Activated CD8-positive, alpha-beta memory T cell treated with anti-CD3 and anti-CD28 coated beads for 48 hours (primary cell): ENCODE results near the gene DGCR2.
A peak's percentile ranks its signal among the peaks of the same experiment; 100 is the strongest.
"Not testable (repeated sequence)": the region's sequence is repeated elsewhere in the genome, so short reads cannot be mapped to it uniquely, and the experiment has no call there.

Experiments
- DNase-seq, 3 experiments: peaks; one replicate each; pipeline ENCODE4 v3.0.0-alpha.2; 2020; ENCODE audit warnings: low read depth in 2 of 3, low spot score in 2 of 3

DGCR2 gene, protein sequence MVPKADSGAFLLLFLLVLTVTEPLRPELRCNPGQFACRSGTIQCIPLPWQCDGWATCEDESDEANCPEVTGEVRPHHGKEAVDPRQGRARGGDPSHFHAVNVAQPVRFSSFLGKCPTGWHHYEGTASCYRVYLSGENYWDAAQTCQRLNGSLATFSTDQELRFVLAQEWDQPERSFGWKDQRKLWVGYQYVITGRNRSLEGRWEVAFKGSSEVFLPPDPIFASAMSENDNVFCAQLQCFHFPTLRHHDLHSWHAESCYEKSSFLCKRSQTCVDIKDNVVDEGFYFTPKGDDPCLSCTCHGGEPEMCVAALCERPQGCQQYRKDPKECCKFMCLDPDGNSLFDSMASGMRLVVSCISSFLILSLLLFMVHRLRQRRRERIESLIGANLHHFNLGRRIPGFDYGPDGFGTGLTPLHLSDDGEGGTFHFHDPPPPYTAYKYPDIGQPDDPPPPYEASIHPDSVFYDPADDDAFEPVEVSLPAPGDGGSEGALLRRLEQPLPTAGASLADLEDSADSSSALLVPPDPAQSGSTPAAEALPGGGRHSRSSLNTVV

DNA sequence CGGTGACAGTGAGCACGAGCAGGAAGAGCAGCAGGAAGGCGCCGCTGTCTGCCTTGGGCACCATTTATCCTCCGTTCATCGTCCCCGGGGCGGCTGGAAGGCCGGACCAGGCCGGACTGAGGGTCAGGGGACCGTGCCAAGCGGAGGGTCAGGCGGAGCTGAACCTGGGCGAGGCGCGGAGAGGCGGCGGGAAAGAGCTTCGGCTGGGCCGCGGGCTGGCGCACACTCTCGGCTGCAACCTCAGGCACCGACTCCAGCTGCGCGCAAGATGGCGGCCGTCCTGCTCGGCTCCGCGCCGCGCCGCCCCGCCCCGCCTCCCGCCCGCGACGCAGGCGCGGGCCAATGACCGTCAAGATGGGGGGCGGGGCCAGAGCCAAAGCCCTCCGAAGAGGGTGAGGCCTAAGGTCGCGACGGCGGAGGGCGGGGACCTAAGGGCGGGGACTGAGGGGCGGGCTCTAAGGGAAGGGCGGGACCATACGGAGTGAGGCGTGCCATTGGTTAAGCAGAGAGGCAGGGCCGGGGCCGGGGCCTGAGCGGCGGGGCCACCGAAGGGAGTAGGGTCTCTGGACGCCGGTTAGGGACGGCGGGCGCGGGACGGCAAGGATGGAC is at the start of gene DGCR2:
TSS of gene DGCR2 (minus strand) at position 270 of the 609 bp plus-strand sequence. CDS start at position 64, 206 bp downstream.
- peak; percentile 85 to 90 (median 88) for DNase-seq

DNA sequence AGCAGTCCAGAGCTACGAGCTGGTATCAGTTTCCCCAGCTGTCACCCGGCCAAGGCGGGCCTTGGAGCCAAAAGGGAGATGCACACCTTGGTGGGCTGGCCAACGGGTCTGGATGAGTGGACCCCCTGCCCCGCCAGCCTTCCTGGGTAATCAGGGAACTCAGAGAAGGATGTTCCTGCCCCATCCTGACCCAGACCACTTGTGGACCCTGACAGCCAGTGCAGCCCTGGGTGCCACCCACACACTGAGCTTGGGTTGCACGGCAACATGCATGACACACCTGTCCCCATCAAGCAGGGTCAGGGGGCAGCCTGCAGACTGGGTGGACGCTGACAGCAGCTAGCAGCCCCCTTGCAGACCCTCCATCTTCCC is 47.7 kb upstream of the DGCR2 start:
- no peak for DNase-seq

DNA sequence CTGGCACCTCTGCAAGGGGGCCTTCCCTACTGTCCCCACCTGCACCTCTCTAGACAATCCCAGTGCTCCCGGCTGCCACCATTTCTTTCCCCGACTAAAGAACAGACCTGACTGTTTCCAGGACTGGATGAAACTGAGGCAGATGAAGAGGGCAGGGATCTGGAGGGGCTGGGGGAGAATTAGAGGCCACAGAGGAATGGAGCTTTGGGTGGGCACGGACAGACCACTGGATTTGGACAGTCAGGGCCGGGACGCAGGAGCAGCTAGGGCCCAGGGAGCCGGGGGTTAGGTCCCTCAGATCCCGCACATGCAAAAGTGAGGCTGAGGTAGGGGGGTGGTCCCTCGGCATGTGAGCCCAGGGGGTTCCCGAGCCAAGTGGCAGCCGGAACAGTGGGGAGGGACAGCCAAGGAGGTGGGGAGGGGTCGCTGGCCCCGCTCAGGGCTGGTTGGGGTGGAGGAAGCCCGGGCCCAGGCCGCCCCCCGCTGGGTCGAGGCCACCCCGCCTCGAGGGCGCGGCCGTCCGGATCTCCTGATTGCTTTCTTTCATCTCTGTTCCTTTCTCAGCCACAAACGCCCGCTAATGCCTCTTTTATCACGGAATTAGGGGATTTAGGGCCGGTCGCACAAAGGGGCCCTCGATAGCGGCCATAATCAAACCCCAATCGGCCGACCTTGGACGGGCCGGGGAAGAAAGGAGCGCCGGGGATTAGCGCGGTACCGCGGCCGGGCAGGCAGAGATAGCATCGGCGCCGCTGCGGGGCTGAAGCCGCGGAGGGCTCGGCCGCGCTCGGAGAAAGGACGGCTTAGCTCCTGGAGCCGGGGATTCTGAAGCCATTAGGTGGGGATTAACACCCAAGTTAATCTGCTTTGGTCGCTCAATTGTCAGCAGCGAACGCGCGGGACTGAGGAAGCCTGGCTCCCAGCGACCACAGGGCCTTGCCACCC is 47.1 kb upstream of the DGCR2 start:
- no peak for DNase-seq

DNA sequence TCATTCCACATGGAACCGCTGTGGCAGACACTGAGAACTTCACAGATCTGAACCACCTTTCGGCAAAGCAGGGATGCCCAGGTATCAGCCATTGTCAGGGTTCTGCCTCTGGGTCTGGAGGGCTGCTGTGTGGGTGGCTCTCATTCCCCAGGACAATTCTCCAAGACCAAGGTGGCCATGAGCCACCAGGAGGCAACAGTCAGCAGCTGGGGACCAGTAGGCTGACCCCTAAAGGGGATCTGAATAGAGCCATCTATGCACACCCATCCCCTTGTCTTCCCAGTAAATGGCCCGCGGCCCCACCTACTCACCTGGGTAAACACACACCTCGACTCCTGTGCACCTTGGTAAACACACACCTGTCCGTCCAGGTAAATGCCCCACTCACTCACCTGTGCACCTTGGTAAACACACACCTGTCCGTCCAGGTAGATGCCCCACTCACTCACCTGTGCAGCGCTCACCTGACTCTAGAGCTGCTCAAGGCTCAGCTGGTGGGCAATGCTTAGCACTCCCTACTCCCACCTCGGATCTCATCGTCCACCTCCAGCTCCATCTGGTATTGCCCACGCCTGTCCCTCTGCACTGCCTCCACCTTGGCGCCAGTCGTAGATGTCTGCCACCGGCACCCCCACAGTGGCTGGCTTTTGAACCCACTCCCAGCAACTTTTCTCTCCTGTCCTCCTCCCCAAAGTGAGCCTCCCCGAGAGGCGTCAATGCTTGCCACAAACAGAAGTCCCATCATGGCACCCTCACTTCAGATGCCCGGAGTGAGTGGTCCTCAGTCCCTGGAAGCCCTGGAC is 46.1 kb upstream of the DGCR2 start:
- DNase-seq = no peak

DNA sequence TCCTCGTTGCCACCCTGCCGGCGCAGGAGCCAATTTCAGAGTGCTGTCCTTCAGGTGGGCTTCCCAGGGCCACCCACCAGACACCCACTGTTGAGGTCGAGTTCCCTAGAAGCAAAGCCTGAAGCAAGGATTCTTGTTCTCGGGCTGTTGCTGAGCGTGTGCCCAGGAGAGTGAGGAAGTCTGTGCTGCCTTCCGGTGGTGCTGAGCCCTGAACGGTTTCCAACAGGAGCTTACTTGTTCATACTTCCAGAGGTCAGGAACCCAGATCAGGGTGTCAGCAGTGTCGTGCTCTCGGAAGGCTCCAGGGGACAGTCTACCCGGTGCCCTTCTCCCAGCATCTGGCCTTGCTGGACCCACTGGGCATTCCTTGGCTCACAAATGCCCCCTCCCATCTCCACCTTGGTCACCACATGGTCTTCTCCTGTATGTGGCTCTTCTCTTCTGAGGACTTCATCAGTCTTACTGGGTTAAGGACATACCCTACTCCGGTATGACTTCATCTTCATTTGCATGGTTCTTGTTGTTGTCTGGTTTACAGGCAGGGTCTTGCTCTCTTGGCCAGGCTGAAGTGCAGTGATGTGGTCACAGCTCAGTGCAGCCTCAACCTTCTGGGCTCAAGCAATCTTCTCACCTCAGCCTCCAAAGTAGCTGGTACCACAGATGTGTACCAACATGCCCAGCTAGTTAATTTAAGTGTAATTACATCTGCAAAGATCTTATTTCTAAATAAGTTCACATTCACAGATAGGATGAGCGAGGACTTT is 45.1 kb upstream of the DGCR2 start:
- no peak for DNase-seq

DNA sequence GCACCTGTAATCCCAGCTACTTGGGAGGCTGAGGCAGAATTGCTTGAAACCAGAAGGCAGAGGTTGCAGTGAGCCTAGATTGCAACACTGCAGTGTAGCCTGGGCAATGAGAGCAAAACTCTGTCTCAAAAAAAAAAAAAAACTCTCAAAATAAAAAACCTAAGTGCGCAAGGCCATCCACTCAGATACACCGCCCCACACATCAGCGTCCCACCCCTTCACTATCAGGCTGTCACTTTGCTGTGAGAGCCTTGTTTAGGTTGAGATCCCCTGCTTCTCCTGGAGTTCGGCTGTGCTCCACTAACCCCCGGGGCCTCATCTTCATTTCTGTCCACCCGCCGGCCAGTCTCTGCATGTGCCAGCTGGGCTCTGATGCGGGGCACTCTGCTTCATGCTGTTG is 44.2 kb upstream of the DGCR2 start:
- DNase-seq = no peak

DNA sequence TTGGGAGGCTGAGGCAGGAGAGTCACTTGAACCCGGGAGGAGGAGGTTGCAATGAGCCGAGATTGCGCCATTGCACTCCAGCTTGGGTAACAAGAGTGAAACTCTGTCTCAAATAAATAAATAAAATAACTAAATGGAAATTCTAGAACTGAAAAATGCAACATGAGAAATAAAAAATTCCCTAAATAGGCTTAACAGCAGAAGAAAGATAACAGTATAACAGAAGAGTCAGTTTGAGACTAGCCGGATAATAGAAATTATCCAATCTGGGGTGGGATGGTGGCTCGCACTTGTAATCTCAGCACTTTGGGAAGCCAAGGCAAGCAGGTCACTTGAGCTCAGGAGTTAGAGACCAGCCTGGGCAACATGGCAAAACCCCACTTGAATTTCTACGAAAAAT is 42.2 kb upstream of the DGCR2 start:
- no peak for DNase-seq

DNA sequence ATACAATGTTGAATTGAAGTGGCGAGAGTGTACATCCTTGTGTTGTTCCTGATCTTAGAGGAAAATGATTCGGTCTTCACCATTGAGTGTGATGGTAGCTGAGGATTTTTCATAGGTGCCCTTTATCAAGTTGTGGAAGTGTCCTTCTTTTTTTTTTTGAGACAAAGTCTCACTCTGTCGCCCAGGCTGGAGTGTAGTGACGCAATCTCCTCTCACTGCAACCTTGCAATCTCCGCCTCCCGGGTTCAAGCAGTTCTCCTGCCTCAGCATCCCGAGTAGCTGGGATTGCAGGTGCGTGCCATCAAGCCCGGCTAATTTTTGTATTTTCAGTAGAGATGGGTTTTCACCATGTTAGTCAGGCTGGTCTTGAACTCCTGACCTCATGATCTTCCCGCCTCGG is 36.4 kb upstream of the DGCR2 start:
- DNase-seq = not testable (repeated sequence)

DNA sequence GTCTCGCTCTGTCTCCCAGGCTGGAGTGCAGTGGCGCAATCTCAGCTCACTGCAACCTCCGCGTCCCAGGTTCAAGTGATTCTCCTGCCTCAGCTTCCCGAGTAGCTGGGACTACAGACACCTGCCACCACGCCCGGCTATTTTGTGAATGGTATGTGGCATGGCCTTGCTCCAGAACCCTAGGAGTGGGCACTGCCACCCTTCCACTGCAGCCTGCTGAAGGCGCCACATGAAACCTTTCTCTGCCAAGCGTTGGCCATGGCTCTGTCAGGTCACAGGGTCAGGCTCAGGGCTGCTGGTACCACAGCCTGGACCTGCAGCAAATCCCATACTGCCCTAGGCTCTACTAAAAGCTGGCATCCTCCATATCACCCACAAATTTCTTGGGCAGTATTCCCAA is 33.9 kb upstream of the DGCR2 start:
- not testable (repeated sequence) for DNase-seq

DNA sequence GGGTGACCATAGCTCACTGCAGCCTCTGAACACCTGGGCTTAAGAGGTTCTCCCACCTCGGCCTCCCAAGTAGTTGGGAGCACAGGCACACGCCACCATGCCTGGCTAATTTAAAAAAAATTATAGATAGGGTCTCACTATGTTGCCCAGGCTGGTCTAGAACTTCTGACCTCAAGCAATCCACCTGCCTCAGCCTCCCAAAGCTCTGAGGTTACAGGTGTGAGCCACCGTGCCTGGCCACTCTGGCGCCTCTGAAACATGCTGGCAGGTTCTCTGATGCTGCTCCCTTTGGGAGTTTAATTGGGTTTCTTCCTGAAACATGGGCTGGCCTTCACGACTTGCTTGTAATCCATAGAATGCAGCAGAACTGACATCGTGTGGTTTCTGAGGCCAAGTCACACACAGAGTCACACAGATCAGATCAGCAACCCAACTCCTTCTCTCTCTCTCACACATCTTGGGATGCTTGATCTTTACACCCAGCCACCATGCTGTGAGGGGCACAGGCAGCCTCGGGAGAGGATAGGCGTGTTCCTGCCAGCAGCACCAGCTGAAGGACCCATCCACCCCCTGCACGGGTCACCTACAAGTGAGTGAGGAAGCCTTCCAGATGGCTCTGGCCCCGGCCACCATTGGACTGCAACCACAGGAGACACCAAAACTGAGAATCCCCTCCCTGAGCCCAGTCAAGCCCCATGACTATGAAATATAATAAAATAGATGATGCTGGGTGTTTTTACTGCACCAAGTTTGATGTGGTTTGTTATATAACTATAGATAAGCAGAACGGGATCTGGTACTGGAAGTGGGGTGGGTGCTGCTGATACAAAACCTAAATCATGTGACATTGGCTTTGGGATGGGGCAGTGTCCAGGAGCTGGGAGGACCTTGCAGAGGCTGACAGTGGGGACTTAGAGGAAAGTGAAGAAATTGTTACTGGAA is 31.0 kb upstream of the DGCR2 start:
- DNase-seq = no peak

DNA sequence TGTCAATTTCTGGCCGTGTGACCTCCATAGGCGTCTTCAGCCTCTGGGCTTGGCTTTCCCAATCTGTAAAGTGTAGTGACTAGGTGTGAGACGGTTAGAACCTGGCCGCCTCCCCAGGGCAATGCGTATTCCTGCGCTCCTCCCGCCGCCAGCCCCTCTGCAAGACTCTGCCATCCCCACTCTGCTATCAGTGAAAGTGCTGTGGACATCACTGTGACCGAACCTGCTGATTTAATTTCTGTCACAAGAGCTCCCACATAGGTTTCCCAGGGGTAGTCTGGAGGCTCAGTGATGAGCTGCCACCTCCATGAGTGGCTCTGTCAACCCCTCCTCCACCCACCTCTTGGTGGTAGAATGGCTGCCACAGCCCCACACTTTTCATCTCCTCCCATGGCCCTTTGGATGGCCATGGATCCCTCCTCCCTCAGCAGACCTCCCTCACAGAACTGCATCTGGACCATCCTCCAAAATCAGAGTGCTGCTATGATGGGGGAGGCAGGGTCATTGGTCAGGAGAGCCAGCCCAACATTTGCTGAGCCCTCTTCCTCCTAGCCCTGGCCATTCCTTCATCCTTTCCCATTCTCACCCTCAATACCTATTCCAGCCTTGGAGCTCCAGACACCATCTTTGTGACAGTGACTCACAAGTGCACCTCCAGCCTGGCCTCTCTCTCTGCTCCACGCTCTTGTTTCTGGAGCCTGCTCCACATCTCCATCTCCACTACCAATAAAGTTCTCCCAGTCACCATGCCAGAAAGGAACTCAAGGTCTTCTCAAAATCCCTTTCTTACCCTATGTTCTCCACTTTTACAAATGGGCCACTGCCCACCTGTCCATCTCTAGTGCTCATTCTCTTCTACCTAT is 29.3 kb upstream of the DGCR2 start:
- DNase-seq = no peak

DNA sequence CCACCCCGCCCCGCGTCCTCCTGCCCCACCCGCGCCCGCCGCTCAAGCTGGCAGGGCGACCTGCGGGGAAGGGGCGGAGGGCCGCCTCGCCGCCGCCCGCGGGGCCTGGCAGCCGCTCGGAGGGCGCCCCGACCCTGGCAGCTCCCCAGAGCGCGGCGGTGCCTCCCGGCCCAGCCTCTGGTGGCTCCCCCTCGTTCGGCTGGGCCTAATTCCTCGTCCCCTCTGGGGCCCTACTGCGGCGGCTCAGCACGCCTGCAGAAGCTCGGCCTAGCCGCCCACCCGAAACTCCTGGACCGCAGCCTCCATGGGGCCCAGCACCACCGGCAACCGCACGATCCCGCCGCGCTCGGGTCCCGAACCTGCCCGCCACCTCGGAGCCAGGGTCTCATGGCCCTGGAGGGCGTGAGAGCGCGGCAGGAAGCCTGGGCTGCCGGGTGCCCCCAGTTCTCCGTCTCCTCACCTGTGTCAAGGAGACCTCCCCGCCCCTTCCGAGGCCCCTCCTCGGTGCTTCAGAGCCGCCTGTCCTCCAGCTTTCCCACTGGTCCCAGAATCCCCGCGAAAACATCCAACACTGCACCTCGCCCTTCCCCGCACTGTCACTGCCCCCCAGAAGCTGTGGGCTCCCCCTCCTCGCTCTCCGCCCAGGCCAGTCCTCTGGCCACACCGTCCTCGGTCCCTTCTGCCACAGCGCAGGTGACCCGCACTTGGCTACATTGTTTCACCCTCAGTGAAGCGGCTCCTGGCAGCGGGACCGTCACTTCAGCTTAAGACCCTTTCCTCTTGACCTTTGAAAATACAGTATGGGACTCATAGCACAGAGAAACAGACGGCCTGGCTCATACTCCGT is 28.5 kb upstream of the DGCR2 start:
- DNase-seq = no peak

DNA sequence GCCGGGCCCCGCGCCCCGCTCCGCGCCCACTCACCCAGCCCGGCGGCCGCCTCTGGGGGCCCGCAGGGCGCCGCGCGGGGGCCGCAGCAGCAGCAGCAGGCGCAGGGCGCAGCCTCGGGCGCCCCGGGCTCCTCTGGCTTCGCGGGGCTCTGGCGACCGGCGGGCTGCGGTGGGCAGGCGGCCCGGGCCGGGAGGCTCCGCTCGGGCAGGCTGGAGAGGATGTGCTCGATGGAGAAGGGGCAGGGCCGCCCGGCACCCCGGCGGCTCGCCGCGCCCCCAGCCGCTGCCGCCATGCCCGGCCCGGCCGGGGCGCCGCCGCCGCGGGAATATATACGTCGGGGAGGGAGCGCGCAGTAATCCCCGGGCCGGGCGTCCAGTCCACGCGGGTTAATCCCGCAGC is 27.8 kb upstream of the DGCR2 start, which contains the start of gene GSC2:
TSS of gene GSC2 (minus strand) at position 302 of the 400 bp plus-strand sequence. CDS start at position 293, 9 bp downstream.
- DNase-seq = no peak

DNA sequence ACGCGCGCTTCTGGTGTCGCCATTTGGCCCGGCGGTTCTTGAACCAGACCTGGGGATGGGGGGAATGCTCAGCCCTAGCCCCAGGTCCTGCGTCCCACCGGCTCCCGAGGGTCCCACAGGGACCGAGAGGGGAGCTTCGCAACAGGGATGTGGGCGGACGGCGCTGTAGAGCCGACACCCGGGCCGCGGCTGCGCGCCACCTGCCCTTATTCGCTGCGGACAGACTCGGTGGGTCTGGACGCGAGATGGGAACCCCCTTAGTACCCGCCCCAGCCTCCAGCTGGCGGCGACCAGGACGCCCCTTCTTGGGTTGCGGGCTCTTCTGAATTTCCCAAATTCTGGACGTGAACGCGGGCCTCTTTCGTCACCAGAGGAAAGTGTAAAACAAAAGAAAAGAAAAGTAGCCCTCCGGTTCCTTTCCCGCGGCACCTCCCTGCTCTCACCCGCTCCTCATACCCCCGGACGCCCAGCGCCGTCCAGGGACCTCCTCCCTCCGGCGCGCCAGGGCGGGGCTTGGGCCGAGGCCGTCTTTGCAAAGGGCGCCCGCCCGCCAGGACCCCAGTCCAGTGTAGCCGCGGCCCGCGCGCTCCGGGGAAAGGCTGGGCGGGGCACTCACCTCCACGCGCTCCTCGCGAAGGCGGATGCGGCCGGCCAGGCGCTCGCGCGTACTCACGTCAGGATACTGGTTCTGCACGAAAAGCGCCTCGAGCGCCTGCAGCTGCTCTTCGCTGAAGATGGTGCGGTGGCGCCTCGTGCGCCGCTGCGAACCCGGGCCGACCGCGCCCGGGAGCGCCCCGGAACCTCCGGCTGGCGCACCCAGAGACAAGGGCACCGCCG is 27.1 kb upstream of the DGCR2 start:
- DNase-seq = no peak

DNA sequence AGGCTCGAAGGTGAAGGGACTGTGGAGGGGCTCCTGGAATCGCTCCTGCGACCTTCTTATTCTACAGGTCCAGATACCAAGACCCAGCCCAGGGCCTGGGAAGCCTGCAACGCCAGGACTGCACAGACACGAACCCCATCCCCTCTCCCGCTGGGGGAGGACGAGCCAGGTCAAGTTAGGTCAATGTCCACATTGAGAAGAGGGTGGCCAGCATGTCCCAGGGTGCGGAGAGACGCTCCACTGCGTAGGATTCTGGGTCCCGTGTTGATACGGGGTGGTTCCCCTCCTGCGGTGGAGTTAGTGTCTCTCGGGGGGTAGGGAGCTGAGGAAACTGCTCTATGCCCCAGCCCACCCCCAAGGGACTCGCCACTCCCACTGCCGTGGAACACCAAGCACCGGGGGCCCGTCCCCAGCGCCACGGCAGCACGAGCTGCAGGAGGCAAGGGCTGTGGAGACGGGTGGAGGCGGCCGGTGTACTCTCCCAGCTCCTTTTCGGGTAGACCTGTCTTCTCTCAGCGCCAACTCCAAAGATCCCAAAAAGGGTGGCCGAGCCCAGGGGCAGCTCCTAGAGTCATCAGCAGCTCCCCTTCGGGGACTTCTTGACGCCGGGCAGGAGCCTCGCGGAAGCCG is 26.3 kb upstream of the DGCR2 start:
- DNase-seq = no peak
